GM23338 (cell line): ENCODE results near the gene NHS. TPM values are rescaled to one million over a fixed set of nuclear protein-coding genes. Genes with fewer than 3 reads are reported as not detected.
A peak's percentile ranks its signal among the peaks of the same experiment; 100 is the strongest.

Experiments
- ATAC-seq: fragments of 200-7000 bp; cut with Tn5 transposase; 3 replicates; pipeline ENCODE4 v1.9.1; 2020
- DNase-seq: peaks from one replicate; pipeline ENCODE4 v3.0.0-alpha.2; 2015; ENCODE audit warnings: low spot score
- H2AFZ ChIP-seq: fragments of 200-600 bp; sonication (generic); 2 replicates; pipeline ENCODE4 v1.8.0; 2016; ENCODE audit warnings: antibody characterized with exemption, mild to moderate bottlenecking, moderate library complexity
- H3F3A ChIP-seq: fragments of 200-600 bp; sonication (generic); replicated peaks from 2 replicates; pipeline ENCODE4 v1.8.0; 2017; ENCODE audit warnings: antibody characterized with exemption, mixed run types, low read depth
- H3K27ac ChIP-seq: fragments of 200-600 bp; sonication (generic); 2 replicates; pipeline ENCODE4 v1.6.1; 2016; ENCODE audit warnings: low read depth
- H3K27me3 ChIP-seq: fragments of 200-600 bp; sonication (generic); 2 replicates; pipeline ENCODE4 v1.8.0; 2016; ENCODE audit warnings: mild to moderate bottlenecking, mixed run types, moderate library complexity; ENCODE audit not compliant: insufficient read depth
- H3K36me3 ChIP-seq: fragments of 200-600 bp; sonication (generic); 2 replicates; pipeline ENCODE4 v1.8.0; 2016; ENCODE audit warnings: mild to moderate bottlenecking; ENCODE audit not compliant: insufficient read depth
- H3K4me1 ChIP-seq: fragments of 200-600 bp; sonication (generic); 2 replicates; pipeline ENCODE4 v1.8.0; 2016; ENCODE audit warnings: mild to moderate bottlenecking, moderate library complexity; ENCODE audit not compliant: insufficient read depth
- H3K4me2 ChIP-seq: fragments of 200-600 bp; sonication (generic); 2 replicates; pipeline ENCODE4 v1.7.1; 2017; ENCODE audit warnings: mixed run types
- H3K4me3 ChIP-seq: fragments of 200-600 bp; sonication (generic); 2 replicates; pipeline ENCODE4 v1.6.1; 2016; ENCODE audit warnings: mixed run types
- H3K79me2 ChIP-seq: fragments of 200-600 bp; sonication (generic); replicated peaks from 2 replicates; pipeline ENCODE4 v1.8.0; 2017; ENCODE audit warnings: mild to moderate bottlenecking; ENCODE audit not compliant: insufficient read depth
- H3K9me2 ChIP-seq: fragments of 200-600 bp; sonication (generic); 2 replicates; pipeline ENCODE4 v1.8.0; 2017; ENCODE audit not compliant: insufficient read depth
- H4K20me1 ChIP-seq: fragments of 200-600 bp; sonication (generic); replicated peaks from 2 replicates; pipeline ENCODE4 v1.8.0; 2017; ENCODE audit warnings: mild to moderate bottlenecking; ENCODE audit not compliant: insufficient read depth
- H3K27ac Mint-ChIP-seq: 2 replicates; pipeline ENCODE4 v1.8.0; 2020; ENCODE audit warnings: inconsistent platforms, mild to moderate bottlenecking, moderate library complexity, mixed read lengths
- H3K27me3 Mint-ChIP-seq: 3 replicates; pipeline ENCODE4 v1.8.0; 2022; ENCODE audit warnings: low read depth, mild to moderate bottlenecking, moderate library complexity, mixed read lengths, inconsistent platforms; ENCODE audit not compliant: insufficient read depth, poor library complexity
- H3K36me3 Mint-ChIP-seq: 3 replicates; pipeline ENCODE4 v1.8.0; 2021; ENCODE audit warnings: low read depth, mild to moderate bottlenecking, inconsistent platforms, moderate library complexity, mixed read lengths
- H3K4me1 Mint-ChIP-seq: 3 replicates; pipeline ENCODE4 v1.8.0; 2020; ENCODE audit warnings: mild to moderate bottlenecking, inconsistent platforms, mixed read lengths
- H3K4me3 Mint-ChIP-seq: 3 replicates; pipeline ENCODE4 v1.8.0; 2021; ENCODE audit warnings: moderate library complexity, mild to moderate bottlenecking, inconsistent platforms, mixed read lengths
- H3K9me3 Mint-ChIP-seq: 3 replicates; pipeline ENCODE4 v1.8.0; 2020; ENCODE audit warnings: moderate library complexity, mild to moderate bottlenecking, inconsistent platforms, mixed read lengths
- CREB1 ChIP-seq: fragments of 250-450 bp; sonication (Bioruptor Pico); IDR thresholded peaks from 2 replicates; pipeline ENCODE4 v1.5.0; 2020; ENCODE audit warnings: low read depth, mild to moderate bottlenecking, moderate library complexity
- CTCF ChIP-seq, 2 experiments: fragments of 200-600 bp in 1 of 2; sonication (generic) in 1 of 2; conservative IDR thresholded peaks; 2 replicates each; pipeline versions ENCODE4 v1.5.1 to v1.6.1; 2016 to 2017; ENCODE audit warnings: antibody characterized with exemption in 2 of 2, low read depth in 2 of 2, mild to moderate bottlenecking in 2 of 2, moderate library complexity in 1 of 2
- ETS1 ChIP-seq: IDR thresholded peaks from 2 replicates; pipeline ENCODE4 v1.6.1; 2016; ENCODE audit warnings: antibody characterized with exemption
- EZH2 ChIP-seq: fragments of 200-600 bp; sonication (generic); IDR thresholded peaks from one replicate; pipeline ENCODE4 v1.8.0; 2017; ENCODE audit warnings: antibody characterized with exemption, mild to moderate bottlenecking, low read depth; ENCODE audit not compliant: unreplicated experiment
- EZH2phosphoT487 ChIP-seq: fragments of 200-600 bp; sonication (generic); IDR thresholded peaks from one replicate; pipeline ENCODE4 v1.8.1; 2018; ENCODE audit warnings: antibody characterized with exemption; ENCODE audit not compliant: unreplicated experiment
- JUNB ChIP-seq: IDR thresholded peaks from one replicate; pipeline ENCODE4 v1.6.1; 2016; ENCODE audit warnings: antibody characterized with exemption; ENCODE audit not compliant: unreplicated experiment
- NANOG ChIP-seq: IDR thresholded peaks from 2 replicates; pipeline ENCODE4 v1.6.1; 2016; ENCODE audit warnings: antibody characterized with exemption, borderline replicate concordance
- POLR2AphosphoS5 ChIP-seq: IDR thresholded peaks from 2 replicates; pipeline ENCODE4 v1.6.1; 2016; ENCODE audit warnings: antibody characterized with exemption, low read depth
- REST ChIP-seq: IDR thresholded peaks from one replicate; pipeline ENCODE4 v1.6.1; 2018; ENCODE audit warnings: antibody characterized with exemption; ENCODE audit not compliant: unreplicated experiment
- STAT1 ChIP-seq: IDR thresholded peaks from one replicate; pipeline ENCODE4 v1.6.1; 2016; ENCODE audit warnings: antibody characterized with exemption; ENCODE audit not compliant: unreplicated experiment
- ZNF114 ChIP-seq: fragments of 250-450 bp; sonication (Bioruptor Pico); IDR thresholded peaks from 2 replicates; pipeline ENCODE4 v1.5.0; 2020; ENCODE audit warnings: mild to moderate bottlenecking, moderate library complexity
- ZNF331 ChIP-seq: fragments of 250-450 bp; sonication (Bioruptor Pico); IDR thresholded peaks from 2 replicates; pipeline ENCODE4 v1.5.0; 2020; ENCODE audit warnings: low read depth, mild to moderate bottlenecking, moderate library complexity
- ZNF462 ChIP-seq: fragments of 250-450 bp; sonication (Bioruptor Pico); IDR thresholded peaks from 2 replicates; pipeline ENCODE4 v1.5.0; 2020; ENCODE audit warnings: mild to moderate bottlenecking, moderate library complexity
- polyA plus RNA-seq: library from polyadenylated mRNA; unstranded; fragments of >200 nt; fragmentation: Nextera tagmentation; extraction: Ambion mirVana; gene quantifications from 2 replicates; pipeline ENCODE4 v1.2.1, GENCODE V29; 2016
- total RNA-seq: library from RNA; depleted of rRNA; stranded (reverse); fragments of >200 nt; shearing (Covaris generic); gene quantifications from 2 replicates; pipeline ENCODE4 v1.2.3, GENCODE V29; 2014

NHS gene
- total and polyA plus RNA-seq, 2 experiments from 2014 or later, result 1.8 to 8.2 TPM

GRCh38 chrX:17537723-17538243 is 162.8 kb downstream of the NHS start:
- ATAC-seq (peak; percentile 64), DNase-seq (no peak)
- no peak overlapping the region for H3K27ac Mint-ChIP-seq
- Histone ChIP-seq H4K20me1 (no peaks in the 10 kb centered on the region), H3K27ac (no peak overlapping the region), H3K4me1 (no peaks in the 10 kb centered on the region; the same call in 1 of the 2 replicates), H3K9me2 (no peaks in the 10 kb centered on the region), H3K27me3 (no peaks in the 10 kb centered on the region), H3F3A (no peaks in the 10 kb centered on the region), H3K4me3 (no peak overlapping the region), H3K4me2 (no peak overlapping the region), H2AFZ (no peak overlapping the region), H3K36me3 (no peaks in the 10 kb centered on the region), H3K79me2 (no peaks in the 10 kb centered on the region)
- H3K4me1 Mint-ChIP-seq, result peaks cover 9% of the 10 kb centered on the region
- H3K27me3 Mint-ChIP-seq, result peaks cover 6% of the 10 kb centered on the region
- no peak overlapping the region for H3K4me3 Mint-ChIP-seq
- no peaks in the 10 kb centered on the region for H3K36me3 Mint-ChIP-seq
- TF ChIP-seq ETS1 (no peak), ZNF462 (CRISPR knock-in tag) (no peak), EZH2 (no peak), POLR2AphosphoS5 (no peak), EZH2phosphoT487 (no peak), CTCF (conservative IDR thresholded peaks at IDR 0.05; ENCODE audit: low read depth in 2 of 2) (no peak), CREB1 (CRISPR knock-in tag) (no peak), NANOG (no peak), STAT1 (no peak), ZNF114 (CRISPR knock-in tag) (no peak), ZNF331 (CRISPR knock-in tag) (no peak), JUNB (no peak), REST (no peak)
- no peaks in the 10 kb centered on the region for H3K9me3 Mint-ChIP-seq
